HEK293T (cell line): ENCODE results near the gene MRPS35.

Source experiments
- ARNT ChIP-seq: fragments of 450-650 bp; IDR thresholded peaks from 2 replicates; pipeline ENCODE4 v1.6.1; 2017; ENCODE audit warnings: mild to moderate bottlenecking
- BHLHE40 ChIP-seq: fragments of 450-650 bp; IDR thresholded peaks from 2 replicates; pipeline ENCODE4 v1.6.1; 2016; ENCODE audit warnings: mild to moderate bottlenecking, moderate library complexity, borderline replicate concordance
- CTBP1 ChIP-seq: fragments of 450-650 bp; IDR thresholded peaks from 2 replicates; pipeline ENCODE4 v1.6.1; 2016; ENCODE audit warnings: borderline replicate concordance
- ELF4 ChIP-seq: fragments of 450-650 bp; IDR thresholded peaks from 2 replicates; pipeline ENCODE4 v1.6.1; 2017; ENCODE audit warnings: antibody characterized with exemption
- FOXA1 ChIP-seq: fragments of 450-650 bp; IDR thresholded peaks from 2 replicates; pipeline ENCODE4 v1.6.1; 2016; ENCODE audit warnings: mild to moderate bottlenecking
- FOXK2 ChIP-seq: fragments of 450-650 bp; IDR thresholded peaks from 2 replicates; pipeline ENCODE4 v1.6.1; 2016; ENCODE audit warnings: mild to moderate bottlenecking
- FOXM1 ChIP-seq: fragments of 450-650 bp; IDR thresholded peaks from 2 replicates; pipeline ENCODE4 v1.6.1; 2017; ENCODE audit warnings: mild to moderate bottlenecking, borderline replicate concordance
- HDGF ChIP-seq: fragments of 450-650 bp; IDR thresholded peaks from 2 replicates; pipeline ENCODE4 v1.6.1; 2017; ENCODE audit warnings: antibody characterized with exemption, borderline replicate concordance
- LEF1 ChIP-seq: fragments of 450-650 bp; IDR thresholded peaks from 2 replicates; pipeline ENCODE4 v1.6.1; 2017; ENCODE audit warnings: mild to moderate bottlenecking, borderline replicate concordance
- SP1 ChIP-seq: fragments of 450-650 bp; IDR thresholded peaks from 2 replicates; pipeline ENCODE4 v1.6.1; 2017
- SUZ12 ChIP-seq: fragments of 450-650 bp; IDR thresholded peaks from 2 replicates; pipeline ENCODE4 v1.6.1; 2016; ENCODE audit warnings: mild to moderate bottlenecking
- TARDBP ChIP-seq: fragments of 450-650 bp; IDR thresholded peaks from 2 replicates; pipeline ENCODE4 v1.6.1; 2016
- ZNF384 ChIP-seq: fragments of 450-650 bp; IDR thresholded peaks from 2 replicates; pipeline ENCODE4 v1.6.1; 2016

DNA sequence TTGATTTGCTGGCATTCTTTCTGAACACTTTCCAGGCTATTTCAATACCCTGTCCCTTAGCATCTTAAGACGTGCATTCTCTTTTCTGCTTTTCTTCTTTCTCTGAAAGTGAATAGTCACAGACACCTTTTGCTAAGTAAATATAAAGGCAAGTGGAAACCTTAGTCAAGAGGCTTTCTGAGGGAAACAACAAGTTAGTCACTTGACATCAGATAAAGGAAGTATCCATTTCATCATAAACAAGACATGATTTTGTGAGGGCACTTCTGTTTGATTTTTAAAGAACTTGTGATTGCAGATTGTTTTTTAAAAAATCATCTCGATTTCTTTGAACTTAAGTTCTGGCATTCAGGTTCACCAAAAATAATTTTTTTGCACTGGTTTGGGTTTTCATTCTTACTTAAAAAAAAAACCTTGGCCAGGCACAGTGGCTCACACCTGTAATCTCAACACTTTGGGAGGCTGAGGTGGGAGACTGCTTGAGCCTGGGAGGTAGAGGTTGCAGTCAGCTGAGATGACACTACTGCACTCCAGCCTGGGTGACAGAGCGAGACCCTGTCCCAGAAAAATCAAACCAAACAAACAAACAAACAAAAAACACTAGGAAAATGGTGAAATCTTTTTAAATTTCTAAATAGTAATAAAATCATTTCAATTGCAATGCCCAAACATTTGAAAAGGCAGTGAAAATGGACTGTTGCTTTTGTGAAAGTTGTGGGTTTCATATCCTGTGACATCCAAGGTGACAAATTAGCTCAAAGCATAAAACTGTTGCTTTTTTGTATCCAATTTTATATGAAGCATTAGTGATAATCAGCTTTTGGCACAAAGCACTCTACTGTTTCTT lies 61.1 kb downstream of the MRPS35 start:
- TF ChIP-seq CTBP1 (no peak), FOXM1 (no peak), ZNF384 (no peak), TARDBP (no peak), BHLHE40 (no peak), ELF4 (no peak), FOXA1 (no peak), FOXK2 (no peak), LEF1 (no peak), SUZ12 (no peak), HDGF (no peak), SP1 (no peak), ARNT (no peak)
